Measurements from ENCODE around the gene RAP1GAP2.

RAP1GAP2 gene

GRCh38 chr17:2897605-2898004 lies 101.4 kb downstream of the RAP1GAP2 start:
- TF ChIP-seq CTCF (IDR thresholded peaks at IDR 0.05; ENCODE audit: control insufficient read depth, insufficient read depth, low read depth, low read length, missing control alignments), result no peak
- no peak overlapping the region for H3K4me3 ChIP-seq (ENCODE audit: control insufficient read depth, low read depth, low read length)
- no peak for DNase-seq (ENCODE audit: low read depth)

- no peak overlapping the region for H3K4me3 ChIP-seq (ENCODE audit: control insufficient read depth, low read depth, low read length)
- no peak for TF ChIP-seq CTCF (IDR thresholded peaks at IDR 0.05; ENCODE audit: control insufficient read depth, insufficient read depth, low read depth, low read length, missing control alignments)
- no peak for DNase-seq (ENCODE audit: low read depth)
These were observed 102.2 kb downstream of the RAP1GAP2 start for GRCh38 chr17:2898255-2898926.

GRCh38 chr17:2899906-2900305 lies 103.7 kb downstream of the RAP1GAP2 start:
- DNase-seq (ENCODE audit: low read depth), result no peak
- no peak for TF ChIP-seq CTCF (IDR thresholded peaks at IDR 0.05; ENCODE audit: control insufficient read depth, insufficient read depth, low read depth, low read length, missing control alignments)
- H3K4me3 ChIP-seq (ENCODE audit: control insufficient read depth, low read depth, low read length), result no peak overlapping the region

DNA sequence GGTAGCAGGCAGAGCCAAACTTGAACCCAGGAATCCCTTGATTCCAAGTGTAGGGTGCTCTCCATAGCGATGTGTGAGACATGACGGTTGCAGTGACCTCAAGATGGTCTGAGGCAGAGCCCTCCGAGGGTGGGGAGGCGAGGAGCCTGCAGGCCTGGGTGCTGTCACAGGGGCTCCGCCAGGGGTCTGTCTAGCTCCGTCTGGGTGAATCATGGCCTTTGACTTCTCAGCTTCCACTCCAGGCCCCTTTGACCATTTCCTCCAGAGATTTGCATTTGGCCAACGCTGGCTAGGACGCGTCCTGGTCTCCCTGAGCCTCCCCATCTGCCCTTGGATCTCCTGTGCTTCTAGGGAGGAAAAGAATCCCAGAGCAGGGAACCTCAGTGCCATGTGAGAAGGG lies 104.6 kb downstream of the RAP1GAP2 start:
- DNase-seq (ENCODE audit: low read depth), result no peak
- H3K4me3 ChIP-seq (ENCODE audit: control insufficient read depth, low read depth, low read length), result no peak overlapping the region
- no peak for TF ChIP-seq CTCF (IDR thresholded peaks at IDR 0.05; ENCODE audit: control insufficient read depth, insufficient read depth, low read depth, low read length, missing control alignments)

DNA sequence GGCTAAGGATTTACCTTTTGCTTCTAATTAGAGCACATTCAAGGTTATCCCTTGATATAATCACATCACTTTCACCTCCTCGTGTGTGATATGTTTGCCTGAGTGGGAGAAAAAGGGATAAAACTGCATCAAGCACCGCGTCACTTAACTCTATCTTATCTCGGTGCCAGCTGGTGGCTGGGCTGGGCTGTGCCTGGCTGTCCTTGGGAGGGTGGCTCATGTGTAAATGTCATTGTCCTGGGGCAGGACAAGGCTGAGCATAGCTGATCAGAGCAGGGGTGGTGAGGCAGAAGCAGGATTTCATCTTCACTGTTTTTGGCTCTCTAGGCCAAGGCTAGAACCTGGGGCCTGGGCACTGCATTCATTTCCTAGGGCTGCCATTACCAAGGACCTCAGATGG lies 105.3 kb downstream of the RAP1GAP2 start:
- DNase-seq (ENCODE audit: low read depth), result no peak
- no peak overlapping the region for H3K4me3 ChIP-seq (ENCODE audit: control insufficient read depth, low read depth, low read length)
- no peak for TF ChIP-seq CTCF (IDR thresholded peaks at IDR 0.05; ENCODE audit: control insufficient read depth, insufficient read depth, low read depth, low read length, missing control alignments)

DNA sequence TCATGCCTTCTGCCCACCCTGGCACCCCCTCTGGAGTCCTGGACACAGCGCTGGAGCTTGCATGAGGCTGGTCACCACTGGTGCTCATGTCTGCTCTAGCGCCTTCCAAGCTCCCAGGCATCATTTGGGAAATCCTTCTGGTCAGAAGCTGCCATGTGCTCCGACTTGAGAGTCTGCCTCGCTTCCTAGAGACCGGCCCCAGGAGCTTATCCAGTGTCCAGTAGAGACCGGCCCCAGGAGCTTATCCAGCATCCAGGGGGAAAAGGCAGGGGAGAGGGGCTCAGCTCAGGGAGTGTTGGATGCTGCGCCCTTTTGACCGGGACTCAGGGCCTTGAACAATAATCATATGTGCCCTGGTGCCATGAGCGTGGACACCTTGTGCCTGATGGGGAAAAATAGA lies 106.3 kb downstream of the RAP1GAP2 start:
- no peak for TF ChIP-seq CTCF (IDR thresholded peaks at IDR 0.05; ENCODE audit: control insufficient read depth, insufficient read depth, low read depth, low read length, missing control alignments)
- no peak overlapping the region for H3K4me3 ChIP-seq (ENCODE audit: control insufficient read depth, low read depth, low read length)
- no peak for DNase-seq (ENCODE audit: low read depth)
